SU-DHL-6 (cell line): ENCODE measurements around the gene PRRC2B.
A peak's percentile ranks its signal among the peaks of the same experiment; 100 is the strongest.
"Not testable (repeated sequence)": the region's sequence is repeated elsewhere in the genome, so short reads cannot be mapped to it uniquely, and the experiment has no call there.

Source experiments
- H2AFZ ChIP-seq: fragments of 200-600 bp; sonication (generic); 2 replicates; pipeline ENCODE4 v1.6.1; 2014; ENCODE audit warnings: low read depth, mild to moderate bottlenecking, moderate library complexity, mixed read lengths, antibody characterized with exemption, low read length; ENCODE audit not compliant: severe bottlenecking
- H3F3A ChIP-seq: fragments of 200-600 bp; shearing (Covaris generic); 2 replicates; pipeline ENCODE4 v1.6.0; 2016; ENCODE audit warnings: antibody characterized with exemption, mild to moderate bottlenecking; ENCODE audit not compliant: insufficient read depth
- H3K27ac ChIP-seq: fragments of 200-600 bp; sonication (generic); 2 replicates; pipeline ENCODE4 v1.5.1; 2016; ENCODE audit warnings: low read depth, mild to moderate bottlenecking, low read length, moderate library complexity, mixed read lengths
- H3K27me3 ChIP-seq: fragments of 200-600 bp; sonication (generic), shearing (Covaris generic); 2 replicates; pipeline ENCODE4 v1.6.0; 2014; ENCODE audit warnings: mild to moderate bottlenecking, low read length
- H3K36me3 ChIP-seq: fragments of 200-600 bp; sonication (generic); 2 replicates; pipeline ENCODE4 v1.6.1; 2014; ENCODE audit warnings: mild to moderate bottlenecking, low read length, mixed read lengths
- H3K4me2 ChIP-seq: fragments of 300-600, 200-600 bp; shearing (Covaris generic), sonication (generic); 2 replicates; pipeline ENCODE4 v1.6.0; 2014; ENCODE audit warnings: low read length, low read depth, mild to moderate bottlenecking; ENCODE audit not compliant: poor library complexity, severe bottlenecking
- H3K4me3 ChIP-seq: fragments of 200-600 bp; sonication (generic); 2 replicates; pipeline ENCODE4 v1.5.1; 2014; ENCODE audit warnings: antibody characterized with exemption, low read length, mild to moderate bottlenecking, mixed read lengths; ENCODE audit not compliant: insufficient read depth, poor library complexity, severe bottlenecking
- H3K79me2 ChIP-seq: fragments of 200-600 bp; sonication (generic); 2 replicates; pipeline ENCODE4 v1.6.1; 2014; ENCODE audit warnings: mild to moderate bottlenecking, low read length, moderate library complexity; ENCODE audit not compliant: insufficient read depth
- H3K9ac ChIP-seq: fragments of 200-600 bp; sonication (generic); 2 replicates; pipeline ENCODE4 v1.7.0; 2014; ENCODE audit warnings: mild to moderate bottlenecking, low read length
- H3K9me2 ChIP-seq: fragments of 200-600 bp; sonication (generic); replicated peaks from 2 replicates; pipeline ENCODE4 v1.6.1; 2014; ENCODE audit warnings: low read length; ENCODE audit not compliant: insufficient read depth
- H3K9me3 ChIP-seq: fragments of 200-600 bp; sonication (generic); 2 replicates; pipeline ENCODE4 v1.6.1; 2014; ENCODE audit warnings: low read length, mixed read lengths; ENCODE audit not compliant: insufficient read depth
- H4K20me1 ChIP-seq: fragments of 200-600 bp; sonication (generic); 2 replicates; pipeline ENCODE4 v1.6.1; 2014; ENCODE audit warnings: low read depth, mild to moderate bottlenecking, antibody characterized with exemption, low read length, moderate library complexity, mixed read lengths
- CTCF ChIP-seq: fragments of 200-600 bp; sonication (generic); IDR thresholded peaks from one replicate; pipeline ENCODE4 v1.5.1; 2017; ENCODE audit warnings: antibody characterized with exemption, mild to moderate bottlenecking, low read length, moderate library complexity; ENCODE audit not compliant: insufficient read depth, poor library complexity, severe bottlenecking
- EZH2phosphoT487 ChIP-seq: fragments of 200-600 bp; sonication (generic), shearing (Covaris generic); conservative IDR thresholded peaks from 2 replicates; pipeline ENCODE4 v1.6.1; 2018; ENCODE audit warnings: mild to moderate bottlenecking, antibody characterized with exemption, low read length, moderate library complexity, mixed read lengths

Gene PRRC2B

GRCh38 chr9:131349881-131350563 lies 43.9 kb upstream of the PRRC2B start:
- H3K79me2 ChIP-seq, result no peaks in the 10 kb centered on the region
- peak overlapping the region; percentile 25 for H3K4me2 ChIP-seq
- peak overlapping the region; percentile 98 for H2AFZ ChIP-seq
- no peak overlapping the region for H3K4me3 ChIP-seq
- no peak for TF ChIP-seq EZH2phosphoT487
- TF ChIP-seq CTCF, result peak; percentile 75
- no peak overlapping the region for H3K27ac ChIP-seq
- no peaks in the 10 kb centered on the region for H3K9me3 ChIP-seq
- H3K9me2 ChIP-seq, result no peaks in the 10 kb centered on the region
- H3F3A ChIP-seq, result no peaks in the 10 kb centered on the region
- no peaks in the 10 kb centered on the region for H3K27me3 ChIP-seq
- H3K36me3 ChIP-seq, result no peaks in the 10 kb centered on the region
- H4K20me1 ChIP-seq, result no peaks in the 10 kb centered on the region
- no peak overlapping the region for H3K9ac ChIP-seq

- H3K4me2 ChIP-seq, H3K27ac ChIP-seq: not testable (repeated sequence)
Observed at GRCh38 chr9:131356479-131356878, 37.4 kb upstream of the PRRC2B start.

GRCh38 chr9:131358556-131358955 lies 35.3 kb upstream of the PRRC2B start:
- no peak overlapping the region for H3K4me3 ChIP-seq
- no peak overlapping the region for H2AFZ ChIP-seq
- H3K27ac ChIP-seq, result no peak overlapping the region

More at GRCh38 chr9:131356479-131356878, 37.4 kb upstream of the PRRC2B start:
- not testable (repeated sequence) for H3K27me3 ChIP-seq, H3K36me3 ChIP-seq, H3K9ac ChIP-seq, H3F3A ChIP-seq, H4K20me1 ChIP-seq, H2AFZ ChIP-seq, H3K4me3 ChIP-seq, H3K79me2 ChIP-seq, H3K9me3 ChIP-seq, H3K9me2 ChIP-seq

More at GRCh38 chr9:131358556-131358955, 35.3 kb upstream of the PRRC2B start:
- Histone ChIP-seq H3K79me2 (no peaks in the 10 kb centered on the region), H3F3A (no peaks in the 10 kb centered on the region), H3K9me2 (no peaks in the 10 kb centered on the region), H3K9ac (no peak overlapping the region), H4K20me1 (no peaks in the 10 kb centered on the region), H3K36me3 (no peaks in the 10 kb centered on the region), H3K27me3 (no peaks in the 10 kb centered on the region), H3K9me3 (no peaks in the 10 kb centered on the region), H3K4me2 (no peak overlapping the region)
- TF ChIP-seq CTCF, result no peak
- TF ChIP-seq EZH2phosphoT487, result no peak
